HPDE6-E6E7 (cell line): ENCODE measurements around the gene AGXT.

Experiments
- DNase-seq: peaks from one replicate; pipeline ENCODE4 v3.0.0; 2011; ENCODE audit warnings: missing footprints; ENCODE audit errors: extremely low spot score

AGXT gene

GRCh38 chr2:240868286-240869108, at the start of gene AGXT:
Gene AGXT (plus strand): TSS chr2:240868824. CDS start chr2:240868866, 42 bp downstream.
- DNase-seq: no peak

GRCh38 chr2:240819126-240819857, 49.3 kb upstream of the AGXT start:
- no peak for DNase-seq

GRCh38 chr2:240819858-240820606, 48.6 kb upstream of the AGXT start, which contains the start of gene KIF1A:
Gene KIF1A (minus strand): TSS chr2:240820219. CDS start chr2:240797752, 22,467 bp downstream.
- DNase-seq: no peak

DNA sequence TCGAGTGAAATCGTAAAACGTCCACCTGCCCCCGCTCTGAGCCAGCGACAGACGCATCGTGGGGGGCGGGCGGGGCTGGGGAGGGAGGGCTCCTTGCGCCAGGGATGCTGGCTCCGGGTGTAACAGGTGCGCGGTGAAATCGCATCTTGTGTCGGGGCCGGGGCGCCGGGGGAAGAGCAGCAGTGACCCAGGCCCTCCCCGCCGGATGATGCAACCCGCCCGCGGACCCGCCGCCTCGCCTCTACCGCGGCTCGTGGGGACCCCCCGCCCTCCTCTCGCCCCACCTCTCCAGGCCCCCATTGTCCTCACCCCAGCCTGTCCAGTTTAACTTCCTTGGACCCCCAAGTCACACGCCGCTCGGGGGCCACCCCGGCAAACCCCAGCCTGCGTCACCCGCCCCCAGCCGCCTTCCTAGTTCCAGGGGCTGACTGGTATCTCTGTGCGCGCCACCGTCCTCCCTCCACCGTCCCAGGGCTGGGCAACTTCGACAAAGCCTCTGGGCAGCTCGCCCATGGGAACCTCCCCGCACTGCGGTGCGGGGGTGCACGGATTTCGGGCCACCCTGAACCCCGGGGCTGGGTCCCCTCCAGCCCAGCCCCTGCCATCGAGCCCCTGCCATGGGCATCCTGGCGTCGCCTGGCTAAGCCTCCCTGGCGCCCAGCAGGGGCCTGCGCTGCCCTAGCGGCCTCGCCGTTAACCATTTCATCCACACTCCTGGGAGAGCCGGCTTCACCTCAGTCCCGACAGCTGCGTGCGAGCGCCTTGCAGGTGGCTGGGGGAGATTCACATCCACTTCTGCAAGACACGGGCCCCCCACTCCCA, 47.8 kb upstream of the AGXT start:
- no peak for DNase-seq

GRCh38 chr2:240821429-240821778, 47.2 kb upstream of the AGXT start:
- DNase-seq: no peak

GRCh38 chr2:240822280-240822847, 46.3 kb upstream of the AGXT start:
- DNase-seq: no peak

DNA sequence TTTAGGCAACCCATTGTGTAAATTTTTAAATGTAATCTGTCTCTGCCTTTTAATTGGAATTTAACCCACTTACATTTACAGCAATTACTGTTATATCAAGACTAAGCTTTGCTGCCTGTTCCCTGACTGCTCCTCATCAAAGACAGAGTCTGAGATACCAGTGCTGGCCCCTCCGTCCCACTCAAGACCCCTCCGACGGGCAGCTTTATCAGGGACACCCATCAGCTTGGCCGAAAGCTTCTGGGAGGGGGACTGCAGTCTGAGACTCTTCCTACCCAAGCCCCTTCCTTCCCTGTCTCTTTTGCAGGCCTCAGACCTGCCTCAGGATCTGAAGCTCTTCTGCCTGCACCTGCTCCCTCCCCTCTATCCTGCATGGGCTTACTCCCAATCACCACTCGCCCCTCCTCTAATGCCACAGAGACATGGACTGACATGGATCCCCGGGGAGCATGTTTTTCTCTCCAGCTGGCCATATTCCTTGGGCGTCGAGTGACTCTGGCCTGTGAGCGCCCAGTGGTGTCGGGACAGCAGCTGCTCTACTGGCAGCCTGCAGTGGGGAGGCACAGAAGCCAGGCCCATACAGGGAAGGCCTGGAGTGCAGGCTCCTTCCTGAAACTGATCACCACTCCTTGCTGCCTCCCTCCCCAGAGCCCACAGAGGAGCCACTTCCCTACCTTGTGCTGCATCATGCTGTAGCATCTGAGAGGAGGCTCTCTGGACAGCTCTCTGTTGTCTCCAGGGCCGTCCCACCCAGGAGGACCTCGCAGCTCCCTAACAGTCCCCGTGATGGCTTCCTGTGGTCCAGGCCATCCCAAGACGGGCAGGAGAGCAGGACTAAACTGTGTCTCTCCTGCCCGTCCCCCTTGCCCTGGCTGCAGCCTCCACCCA, 44.9 kb upstream of the AGXT start:
- no peak for DNase-seq

DNA sequence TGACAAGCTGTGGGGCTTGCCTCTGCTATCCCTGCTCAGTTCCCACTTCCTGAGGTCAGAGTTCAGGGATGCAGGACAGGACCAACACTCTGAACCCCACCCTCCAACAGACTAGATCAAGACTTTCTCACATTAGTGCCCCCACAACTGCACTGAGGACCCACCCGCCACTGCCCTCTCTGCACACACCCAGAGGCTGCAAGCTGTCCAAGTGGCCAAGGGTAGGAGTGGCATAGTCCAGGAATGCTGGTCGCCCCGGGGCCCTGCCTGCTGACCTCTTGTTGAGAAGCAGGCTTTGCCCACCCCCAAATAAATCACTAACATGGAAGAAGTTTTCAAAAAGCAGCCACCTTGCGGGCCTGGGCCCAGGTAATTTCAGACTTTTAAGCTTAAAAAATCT, 43.1 kb upstream of the AGXT start:
- no peak for DNase-seq

- DNase-seq: no peak
Measured at GRCh38 chr2:240831594-240832204, 36.9 kb upstream of the AGXT start.

DNA sequence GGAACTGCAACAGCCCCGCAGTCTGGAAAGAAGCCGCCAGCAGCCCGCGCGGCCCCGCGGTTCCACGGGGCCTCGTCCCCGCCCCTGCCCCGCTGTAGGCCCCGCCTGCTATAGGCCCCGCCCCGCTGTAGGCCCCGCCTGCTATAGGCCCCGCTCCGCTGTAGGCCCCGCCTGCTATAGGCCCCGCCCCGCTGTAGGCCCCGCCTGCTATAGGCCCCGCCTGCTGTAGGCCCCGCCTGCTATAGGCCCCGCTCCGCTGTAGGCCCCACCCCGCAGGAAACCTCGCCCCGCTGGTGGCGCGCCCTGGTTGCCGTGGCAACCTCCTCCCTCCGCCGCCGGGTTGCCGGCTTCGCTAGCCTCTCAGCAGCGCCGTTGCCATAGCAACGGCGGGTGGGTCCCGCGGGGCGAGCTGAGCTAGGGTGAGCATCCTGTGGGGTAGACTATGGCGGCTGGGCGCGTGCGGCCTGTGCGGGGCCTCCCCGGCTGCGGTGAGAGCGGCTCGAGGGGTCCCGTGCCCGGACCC, 36.4 kb upstream of the AGXT start:
- DNase-seq: peak; percentile 47

GRCh38 chr2:240832921-240833494, 35.6 kb upstream of the AGXT start:
- DNase-seq: no peak

GRCh38 chr2:240833724-240834285, 34.8 kb upstream of the AGXT start:
- DNase-seq: no peak

DNA sequence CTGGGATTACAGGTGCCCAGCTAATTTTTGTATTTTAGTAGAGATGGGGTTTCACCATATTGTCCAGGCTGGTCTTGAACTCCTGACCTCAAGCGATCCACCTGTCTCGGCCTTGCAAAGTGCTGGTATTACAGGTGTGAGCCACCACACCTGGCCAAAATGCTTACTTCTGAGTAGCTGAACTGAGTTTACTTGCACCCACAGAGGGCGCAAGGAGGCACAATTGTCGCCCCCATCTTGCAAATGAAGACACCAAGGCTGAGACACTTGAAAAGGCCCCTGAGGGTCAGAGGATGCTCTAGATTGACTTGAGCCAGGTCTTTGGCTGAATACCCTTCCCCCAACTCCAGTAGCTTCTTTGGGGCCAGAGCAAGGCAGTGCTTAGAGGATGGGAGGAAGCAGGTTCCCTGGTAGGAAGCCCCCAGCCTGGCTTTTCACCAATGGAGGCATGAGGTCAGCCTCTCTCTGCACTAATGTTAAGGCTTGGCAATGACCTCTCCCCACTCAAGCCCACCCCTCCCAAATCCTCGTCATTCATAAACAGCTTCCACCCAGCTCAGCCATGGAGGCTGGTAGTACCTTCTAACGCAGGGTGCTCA, 34.1 kb upstream of the AGXT start:
- no peak for DNase-seq

GRCh38 chr2:240835528-240835927, 33.1 kb upstream of the AGXT start:
- DNase-seq: no peak

GRCh38 chr2:240836781-240837467, 31.7 kb upstream of the AGXT start:
- no peak for DNase-seq

- no peak for DNase-seq
Measured at GRCh38 chr2:240837621-240838020, 31.0 kb upstream of the AGXT start.
